Stimulated activated CD4-positive, alpha-beta T cell treated with anti-CD3 and anti-CD28 coated beads, Interleukin-4, amount 100 ng/mL, for 1 hour (primary cell): ENCODE results near the gene PATJ.
"Not testable (repeated sequence)": the region's sequence is repeated elsewhere in the genome, so short reads cannot be mapped to it uniquely, and the experiment has no call there.

Experiments
- DNase-seq: peaks from one replicate; pipeline ENCODE4 v3.0.0-alpha.2; 2020

PATJ gene

DNA sequence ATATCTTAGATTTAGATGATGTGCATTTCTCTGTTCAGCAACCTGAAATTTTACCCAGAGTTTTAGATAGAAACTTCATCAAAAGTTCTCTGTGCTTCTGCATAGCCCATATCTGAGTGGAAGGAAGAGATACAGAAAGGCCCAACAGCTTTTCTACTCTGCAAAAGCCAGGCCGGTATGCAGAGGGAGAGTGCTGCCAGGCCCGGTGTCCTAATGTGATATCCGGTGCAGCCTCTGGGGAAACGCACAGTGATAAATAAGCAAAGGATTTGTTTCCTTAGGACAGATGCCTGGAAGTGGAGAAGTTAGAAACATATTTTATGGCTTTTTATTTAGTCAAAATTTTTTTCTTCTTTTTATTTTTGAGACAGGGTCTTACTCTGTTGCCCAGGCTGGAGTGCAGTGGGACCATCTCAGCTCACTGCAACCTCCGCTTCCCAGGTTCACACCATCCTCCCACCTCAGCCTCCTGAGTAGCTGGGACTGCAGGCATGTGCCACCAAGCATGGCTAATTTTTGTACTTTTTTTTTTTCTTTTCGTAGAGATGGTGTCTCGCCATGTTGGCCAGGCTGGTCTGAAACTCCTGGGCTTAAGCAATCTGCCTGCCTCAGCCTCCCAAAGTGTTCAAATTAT, 145.8 kb downstream of the PATJ start:
- no peak for DNase-seq

DNA sequence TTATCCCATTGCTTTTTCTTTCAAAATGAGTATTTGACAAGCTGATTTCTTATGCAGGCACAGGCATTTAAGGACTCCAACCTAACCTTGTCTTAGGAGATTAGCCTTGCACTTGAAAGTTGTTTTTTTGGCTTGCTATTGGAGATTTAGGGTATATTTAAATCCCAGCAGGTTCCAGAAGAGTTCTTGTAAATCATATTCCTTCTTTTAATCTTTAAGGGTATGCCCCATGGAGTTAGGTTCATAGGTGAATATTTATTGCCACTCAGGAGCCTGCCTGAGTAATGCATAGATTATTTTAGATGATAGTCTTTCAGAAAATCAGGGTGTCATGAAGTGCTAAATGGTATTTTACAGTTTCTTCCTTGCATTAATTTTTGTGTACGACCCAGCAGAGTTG, 146.5 kb downstream of the PATJ start:
- no peak for DNase-seq

DNA sequence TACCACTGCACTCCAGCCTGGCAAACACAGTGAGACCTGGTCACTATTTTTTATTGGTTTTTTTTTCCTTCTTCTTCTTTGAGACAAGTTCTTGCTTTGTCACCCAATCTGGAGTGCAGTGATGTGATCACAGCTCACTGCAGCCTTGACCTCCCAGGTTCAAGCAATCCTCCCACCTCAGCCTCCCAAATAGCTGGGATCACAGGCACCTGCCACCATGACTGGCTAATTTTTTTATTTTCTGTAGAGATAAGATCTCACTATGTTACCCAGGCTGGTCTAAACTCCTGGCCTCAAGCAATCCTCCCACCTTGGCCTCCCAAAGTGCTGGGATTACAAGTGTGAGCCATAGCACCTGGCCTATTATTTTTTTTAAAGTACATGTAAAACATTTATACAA, 148.2 kb downstream of the PATJ start:
- DNase-seq: not testable (repeated sequence)

DNA sequence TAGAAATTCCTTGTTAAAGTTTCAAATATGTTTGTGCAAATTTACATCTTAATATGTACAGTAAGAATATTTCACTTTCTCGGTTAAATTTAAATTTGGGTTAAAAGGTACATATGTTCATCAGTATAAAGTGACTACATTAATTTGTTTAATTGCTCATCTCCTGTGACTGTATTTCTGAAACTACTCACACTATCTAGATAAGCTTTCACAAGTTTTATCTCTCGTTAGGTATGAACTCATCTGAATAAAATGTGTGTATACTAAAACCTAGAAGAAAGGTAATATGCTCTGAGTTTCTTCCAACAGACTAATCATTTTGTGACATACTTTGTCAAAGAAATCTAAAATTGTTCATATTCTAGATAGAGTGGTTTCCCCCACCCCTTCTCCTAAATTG, 150.7 kb downstream of the PATJ start:
- DNase-seq: no peak

DNA sequence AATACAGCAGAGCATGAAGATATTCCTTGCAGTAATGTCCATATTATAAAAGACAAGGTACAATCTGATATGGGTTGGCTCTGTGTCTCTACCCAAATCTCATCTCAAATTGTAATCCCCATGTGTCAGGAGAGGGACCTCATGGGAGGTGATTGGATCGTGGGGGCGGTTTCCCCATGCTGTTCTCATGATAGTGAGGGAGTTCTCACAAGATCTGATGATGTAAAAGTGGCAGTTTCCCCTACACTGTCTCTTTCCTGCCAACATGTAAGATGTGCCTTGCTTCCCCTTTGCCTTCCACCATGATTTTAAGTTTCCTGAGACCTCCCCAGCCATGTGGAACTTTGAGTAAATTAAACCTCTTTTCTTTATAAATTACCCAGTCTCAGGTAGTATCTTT, 152.0 kb downstream of the PATJ start:
- not testable (repeated sequence) for DNase-seq

- DNase-seq: no peak
Observed at GRCh38 chr1:61895175-61895574, 152.9 kb downstream of the PATJ start.

DNA sequence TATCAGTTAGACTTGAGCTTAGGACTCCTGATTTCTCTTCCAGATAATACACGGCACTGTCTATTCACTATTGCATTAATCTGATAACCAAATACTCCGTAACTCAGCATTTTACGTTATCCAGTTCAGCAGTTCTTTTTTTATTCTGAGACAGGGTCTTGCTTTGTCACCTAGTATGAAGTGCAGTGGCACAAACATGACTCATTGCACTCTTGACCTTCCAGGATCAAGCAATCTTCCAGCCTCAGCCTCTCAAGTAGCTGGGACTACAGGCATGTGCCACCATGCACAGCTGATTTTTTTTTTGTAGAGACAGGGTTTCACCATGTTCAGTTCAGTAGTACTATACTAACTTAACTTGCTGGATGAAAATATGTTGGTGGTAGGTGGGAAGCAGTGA, 156.4 kb downstream of the PATJ start:
- DNase-seq: no peak

DNA sequence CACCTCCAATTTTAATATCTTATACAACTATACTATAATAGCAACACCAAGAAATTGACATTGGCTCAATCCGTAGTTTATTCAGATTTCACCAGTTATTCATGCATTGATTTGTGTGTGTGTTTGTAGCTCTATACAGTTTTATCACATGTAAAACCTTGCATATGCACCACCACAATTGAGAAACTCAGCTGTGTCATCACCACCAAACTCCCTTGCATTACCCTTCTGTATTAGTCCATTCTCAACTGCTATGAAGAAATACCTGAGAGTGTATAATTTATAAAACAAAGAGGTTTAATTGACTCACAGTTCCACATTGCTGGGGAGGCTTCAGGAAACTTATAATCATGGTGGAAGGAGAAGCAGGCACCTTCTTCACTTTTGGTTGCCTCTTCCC, 162.1 kb downstream of the PATJ start:
- DNase-seq: no peak

- DNase-seq: no peak
Observed at GRCh38 chr1:61907102-61907501, 164.8 kb downstream of the PATJ start.

- no peak for DNase-seq
Observed at GRCh38 chr1:61910035-61910434, 167.8 kb downstream of the PATJ start.

DNA sequence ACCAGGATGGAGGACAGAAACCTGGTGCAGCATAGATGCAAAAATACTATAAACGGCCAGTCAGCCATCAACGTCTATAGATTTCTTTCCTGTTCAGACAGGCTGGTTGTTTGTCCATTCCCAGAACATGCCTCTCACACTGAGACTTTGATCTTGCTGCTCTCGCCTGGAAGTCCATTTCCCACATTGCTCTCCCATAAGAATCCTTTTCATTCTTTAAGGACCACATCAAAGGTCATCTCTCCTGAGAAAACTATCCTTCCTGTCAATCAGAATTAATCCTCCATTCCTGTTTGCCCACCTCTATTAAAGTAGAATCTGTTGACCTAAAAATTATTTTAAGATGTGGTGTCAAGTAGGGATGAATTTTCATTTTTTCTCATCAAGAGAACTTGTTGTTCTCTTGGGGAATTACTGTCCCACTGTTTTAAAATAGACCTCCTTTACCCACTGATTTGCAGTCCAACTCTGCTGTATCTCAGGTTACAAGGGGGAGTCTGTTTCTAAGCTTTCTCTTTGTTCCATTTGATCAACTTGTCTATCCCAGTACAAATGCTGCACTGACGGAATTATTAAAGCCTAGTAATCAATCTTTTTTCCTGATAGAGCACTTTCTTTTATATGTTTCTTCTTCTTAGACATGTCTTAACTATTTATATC, 172.7 kb downstream of the PATJ start:
- DNase-seq: no peak

GRCh38 chr1:61921435-61921834, 179.2 kb downstream of the PATJ start:
- DNase-seq: no peak

DNA sequence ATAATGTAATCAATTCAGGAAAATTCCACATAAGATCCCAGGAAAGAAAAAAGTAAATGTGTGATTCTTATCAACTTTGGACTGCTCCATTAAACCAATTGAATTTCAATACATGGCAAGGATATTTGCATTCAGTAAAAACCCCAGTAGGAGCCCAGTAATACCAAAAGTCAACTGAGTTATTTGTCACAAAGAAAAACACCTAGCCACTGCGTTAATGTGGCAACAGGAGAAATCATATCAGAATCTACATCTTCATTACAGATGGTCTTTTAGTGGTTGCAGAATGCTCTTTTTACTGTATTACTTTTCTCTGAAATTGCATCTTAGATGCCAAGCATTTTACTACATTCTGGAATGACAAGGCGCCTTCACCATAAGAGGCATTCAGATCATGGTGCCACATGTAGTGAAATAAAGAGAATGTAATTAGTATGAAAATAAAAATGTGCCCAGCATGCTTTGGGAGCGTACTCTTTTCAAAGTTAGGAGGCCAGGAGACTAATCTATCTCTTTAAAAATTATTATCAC, 180.7 kb downstream of the PATJ start:
- DNase-seq: no peak

GRCh38 chr1:61925591-61926298, 183.5 kb downstream of the PATJ start:
- DNase-seq: no peak

- no peak for DNase-seq
Observed at GRCh38 chr1:61926597-61926996, 184.3 kb downstream of the PATJ start.

DNA sequence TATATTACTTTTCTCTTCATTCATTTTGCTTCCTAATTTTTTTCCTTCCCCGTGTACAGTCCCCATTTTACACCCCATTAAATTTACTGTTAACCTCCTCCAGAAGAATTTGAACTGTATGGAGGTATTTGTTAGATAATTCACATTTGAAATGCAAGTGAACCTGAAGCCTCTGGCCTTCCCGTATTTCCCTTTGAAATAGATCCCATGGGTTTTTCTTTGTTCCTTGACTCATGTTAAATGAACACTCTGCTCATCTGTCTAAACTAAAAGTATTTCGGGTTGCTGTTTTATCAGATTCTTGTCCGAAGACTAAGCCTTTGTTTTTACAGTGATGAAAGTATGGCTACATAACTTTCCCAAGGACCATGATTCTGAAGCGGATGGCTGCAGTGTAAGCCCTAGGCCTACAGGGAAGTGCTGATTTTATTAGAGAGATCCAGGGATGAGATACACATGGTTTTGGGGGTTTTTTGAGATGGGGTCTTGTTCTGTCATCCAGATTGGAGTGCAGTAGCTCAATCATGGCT, 187.9 kb downstream of the PATJ start:
- no peak for DNase-seq

GRCh38 chr1:61931587-61932279, 189.5 kb downstream of the PATJ start:
- no peak for DNase-seq

DNA sequence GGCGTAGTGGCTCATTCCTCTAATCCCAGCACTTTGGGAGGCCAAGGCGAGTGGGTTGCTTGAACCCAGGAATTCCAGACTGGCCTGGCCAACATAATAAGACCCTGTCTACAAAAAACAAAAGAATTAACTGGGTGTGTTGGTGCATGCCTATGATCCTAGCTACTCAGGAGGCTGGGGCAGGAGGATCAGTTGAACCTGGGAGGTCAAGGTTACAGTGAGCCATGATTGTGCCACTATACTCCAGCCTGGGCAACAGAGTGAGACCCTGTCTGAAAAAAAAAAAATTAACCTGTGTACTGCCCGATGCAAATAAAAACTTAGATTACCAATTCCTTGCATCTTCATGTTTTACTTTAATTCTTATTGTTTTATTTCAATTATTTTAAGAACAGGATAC, 193.2 kb downstream of the PATJ start:
- no peak for DNase-seq

DNA sequence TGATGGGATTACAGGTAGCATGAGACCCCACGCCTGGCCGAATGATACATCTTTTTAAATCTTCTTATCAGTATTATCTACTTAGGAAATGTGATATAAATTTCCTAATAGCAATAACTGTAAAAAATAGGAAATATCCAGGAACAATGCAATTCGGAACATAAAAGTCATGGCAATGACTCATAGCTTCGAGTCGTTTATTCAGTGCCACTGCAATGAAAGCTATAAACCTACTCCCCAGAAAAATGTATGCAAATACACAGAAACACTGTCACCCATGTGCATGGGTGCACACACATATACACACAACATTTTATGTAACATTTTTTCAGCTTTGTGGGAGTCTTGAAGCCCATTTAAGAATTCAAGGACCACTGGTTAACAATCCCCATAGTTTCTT, 194.6 kb downstream of the PATJ start:
- no peak for DNase-seq

GRCh38 chr1:61941794-61942193, 199.5 kb downstream of the PATJ start:
- DNase-seq: no peak

DNA sequence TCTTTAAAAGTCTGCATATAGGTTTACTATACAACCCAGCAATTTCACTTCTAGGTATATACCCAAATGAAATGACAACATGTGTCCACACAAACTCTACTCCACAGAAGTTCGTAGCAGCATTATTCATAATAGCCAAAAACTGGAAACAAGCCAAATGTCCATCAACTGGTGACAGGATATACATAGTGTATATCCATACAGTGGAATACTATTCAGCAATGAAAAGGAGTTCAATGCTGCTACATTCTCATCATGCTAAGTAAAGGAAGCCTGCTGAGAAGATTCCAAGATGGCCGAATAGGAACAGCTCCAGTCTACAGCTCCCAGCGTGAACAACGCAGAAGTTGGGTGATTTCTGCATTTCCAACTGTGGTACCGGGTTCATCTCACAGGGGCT, 200.6 kb downstream of the PATJ start:
- no peak for DNase-seq

GRCh38 chr1:61948685-61949084, 206.4 kb downstream of the PATJ start:
- DNase-seq: not testable (repeated sequence)

DNA sequence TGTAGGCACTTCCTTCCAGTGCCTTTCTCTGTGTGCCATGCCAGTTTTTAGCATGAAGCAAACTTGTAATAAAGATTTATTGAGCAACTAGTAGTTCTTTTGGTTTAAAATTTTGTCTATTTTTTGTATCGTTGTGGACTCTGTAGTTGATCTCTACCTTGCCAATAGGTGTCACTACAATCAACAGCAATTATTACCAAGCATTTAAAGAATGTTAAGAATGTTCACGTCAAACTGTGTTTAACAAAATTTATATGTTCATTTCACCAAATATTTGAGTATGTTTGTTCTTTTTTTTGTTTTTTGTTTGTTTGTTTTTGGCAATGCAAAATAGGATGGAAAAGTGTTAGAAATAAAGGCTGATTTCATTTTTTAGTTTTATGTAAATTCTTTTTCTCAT, 208.1 kb downstream of the PATJ start:
- no peak for DNase-seq
